Stimulated activated CD8-positive, alpha-beta memory T cell treated with anti-CD3 and anti-CD28 coated beads, Interleukin-7, amount 100 ng/mL, for 24 hours (primary cell): ENCODE measurements around the gene ZNF79.

Experiments used
- DNase-seq: peaks from one replicate; pipeline ENCODE4 v3.0.0-alpha.2; 2020; ENCODE audit warnings: low read depth

The ZNF79 gene

GRCh38 chr9:127423934-127424675 is at the start of gene ZNF79:
ZNF79 (plus strand) TSS chr9:127424382; CDS start chr9:127424788, 406 bp downstream.
- DNase-seq, result peak; percentile 89

GRCh38 chr9:127380479-127380878 is 43.7 kb upstream of the ZNF79 start:
- DNase-seq, result no peak

- DNase-seq, result no peak
Measured at GRCh38 chr9:127382541-127382940, 41.6 kb upstream of the ZNF79 start.

GRCh38 chr9:127384016-127384730 is 40.0 kb upstream of the ZNF79 start:
- no peak for DNase-seq

- DNase-seq, result no peak
Measured at GRCh38 chr9:127384901-127385300, 39.3 kb upstream of the ZNF79 start.

GRCh38 chr9:127386249-127386648 is 37.9 kb upstream of the ZNF79 start:
- DNase-seq, result no peak

GRCh38 chr9:127386981-127387380 is 37.2 kb upstream of the ZNF79 start:
- no peak for DNase-seq

GRCh38 chr9:127388037-127388855 is 35.9 kb upstream of the ZNF79 start:
- peak; percentile 67 for DNase-seq

- DNase-seq, result no peak
Measured at GRCh38 chr9:127388856-127389238, 35.3 kb upstream of the ZNF79 start.

- DNase-seq, result no peak
Measured at GRCh38 chr9:127389381-127390247, 34.6 kb upstream of the ZNF79 start.

- DNase-seq, result no peak
Measured at GRCh38 chr9:127390248-127390545, 34.0 kb upstream of the ZNF79 start.

GRCh38 chr9:127390563-127390962 is 33.6 kb upstream of the ZNF79 start:
- no peak for DNase-seq

GRCh38 chr9:127392166-127392565 is 32.0 kb upstream of the ZNF79 start:
- no peak for DNase-seq

GRCh38 chr9:127392976-127393375 is 31.2 kb upstream of the ZNF79 start:
- DNase-seq, result no peak

- DNase-seq, result no peak
Measured at GRCh38 chr9:127393645-127394044, 30.5 kb upstream of the ZNF79 start.

GRCh38 chr9:127395497-127396252 is 28.5 kb upstream of the ZNF79 start:
- DNase-seq, result no peak

- no peak for DNase-seq
Measured at GRCh38 chr9:127396253-127396807, 27.9 kb upstream of the ZNF79 start.

GRCh38 chr9:127396808-127397645 is 27.2 kb upstream of the ZNF79 start, which contains the start of gene SLC2A8:
SLC2A8 (plus strand) TSS chr9:127397169; CDS start chr9:127397231, 62 bp downstream.
- peak; percentile 80 for DNase-seq

GRCh38 chr9:127397646-127398274 is 26.4 kb upstream of the ZNF79 start:
- DNase-seq, result no peak
